MM.1S (cell line): ENCODE measurements around the gene LNX2.

Experiments used
- DNase-seq: peaks from one replicate; pipeline ENCODE4 v3.0.0-alpha.2; 2015
- H2AFZ ChIP-seq: fragments of 300-600 bp; sonication (generic); 2 replicates; pipeline ENCODE4 v1.6.0; 2016; ENCODE audit warnings: antibody characterized with exemption, low read length
- H3F3A ChIP-seq: fragments of 300-600 bp; sonication (generic); 2 replicates; pipeline ENCODE4 v1.6.1; 2016; ENCODE audit warnings: mild to moderate bottlenecking, antibody characterized with exemption, low read length, moderate library complexity, mixed read lengths; ENCODE audit not compliant: insufficient read depth
- H3K27ac ChIP-seq: fragments of 300-600 bp; sonication (generic); 2 replicates; pipeline ENCODE4 v1.5.1; 2016; ENCODE audit warnings: mild to moderate bottlenecking, low read length
- H3K27me3 ChIP-seq: fragments of 300-600 bp; sonication (generic); replicated peaks from 2 replicates; pipeline ENCODE4 v1.6.0; 2016; ENCODE audit warnings: low read length; ENCODE audit not compliant: insufficient read depth
- H3K36me3 ChIP-seq: fragments of 300-600 bp; sonication (generic); replicated peaks from 2 replicates; pipeline ENCODE4 v1.6.1; 2016; ENCODE audit warnings: mild to moderate bottlenecking, low read length, mixed read lengths; ENCODE audit not compliant: insufficient read depth
- H3K4me1 ChIP-seq: fragments of 300-600 bp; sonication (generic); 2 replicates; pipeline ENCODE4 v1.6.1; 2016; ENCODE audit warnings: low read length, mixed read lengths
- H3K4me2 ChIP-seq: fragments of 300-600 bp; sonication (generic); 2 replicates; pipeline ENCODE4 v1.6.0; 2016; ENCODE audit warnings: low read depth, low read length
- H3K4me3 ChIP-seq: fragments of 300-600 bp; sonication (generic); 2 replicates; pipeline ENCODE4 v1.5.1; 2016; ENCODE audit warnings: low read length, mixed read lengths
- H3K79me2 ChIP-seq: fragments of 300-600 bp; sonication (generic); 2 replicates; pipeline ENCODE4 v1.6.1; 2016; ENCODE audit warnings: mixed run types, low read length, mixed read lengths
- H3K9ac ChIP-seq: fragments of 300-600 bp; sonication (generic); 2 replicates; pipeline ENCODE4 v1.6.1; 2016; ENCODE audit warnings: low read length, mixed read lengths
- H3K9me2 ChIP-seq: fragments of 300-600 bp; sonication (generic); replicated peaks from 2 replicates; pipeline ENCODE4 v1.6.1; 2016; ENCODE audit warnings: mild to moderate bottlenecking, low read length, mixed read lengths; ENCODE audit not compliant: insufficient read depth
- H3K9me3 ChIP-seq: fragments of 300-600 bp; sonication (generic); replicated peaks from 2 replicates; pipeline ENCODE4 v1.6.1; 2016; ENCODE audit warnings: mild to moderate bottlenecking, low read length, mixed read lengths; ENCODE audit not compliant: insufficient read depth
- H4K20me1 ChIP-seq: fragments of 300-600 bp; sonication (generic); 2 replicates; pipeline ENCODE4 v1.6.1; 2016; ENCODE audit warnings: mild to moderate bottlenecking, low read length, moderate library complexity, mixed read lengths; ENCODE audit not compliant: insufficient read depth
- EZH2 ChIP-seq: fragments of 300-600 bp; sonication (generic); optimal IDR thresholded peaks from 2 replicates; pipeline ENCODE3; 2017; ENCODE audit warnings: low read depth, mild to moderate bottlenecking, antibody characterized with exemption, low read length, mixed read lengths
- EZH2phosphoT487 ChIP-seq: fragments of 300-600 bp; sonication (generic); IDR thresholded peaks from 2 replicates; pipeline ENCODE4 v1.6.1; 2018; ENCODE audit warnings: antibody characterized with exemption, low read length
- TF ChIP-seq, protein P1 (sequence below): fragments of 300-600 bp; sonication (generic); IDR thresholded peaks from 2 replicates; pipeline ENCODE4 v1.5.1; 2016; ENCODE audit warnings: antibody characterized with exemption, low read length, mixed read lengths

LNX2 gene

DNA sequence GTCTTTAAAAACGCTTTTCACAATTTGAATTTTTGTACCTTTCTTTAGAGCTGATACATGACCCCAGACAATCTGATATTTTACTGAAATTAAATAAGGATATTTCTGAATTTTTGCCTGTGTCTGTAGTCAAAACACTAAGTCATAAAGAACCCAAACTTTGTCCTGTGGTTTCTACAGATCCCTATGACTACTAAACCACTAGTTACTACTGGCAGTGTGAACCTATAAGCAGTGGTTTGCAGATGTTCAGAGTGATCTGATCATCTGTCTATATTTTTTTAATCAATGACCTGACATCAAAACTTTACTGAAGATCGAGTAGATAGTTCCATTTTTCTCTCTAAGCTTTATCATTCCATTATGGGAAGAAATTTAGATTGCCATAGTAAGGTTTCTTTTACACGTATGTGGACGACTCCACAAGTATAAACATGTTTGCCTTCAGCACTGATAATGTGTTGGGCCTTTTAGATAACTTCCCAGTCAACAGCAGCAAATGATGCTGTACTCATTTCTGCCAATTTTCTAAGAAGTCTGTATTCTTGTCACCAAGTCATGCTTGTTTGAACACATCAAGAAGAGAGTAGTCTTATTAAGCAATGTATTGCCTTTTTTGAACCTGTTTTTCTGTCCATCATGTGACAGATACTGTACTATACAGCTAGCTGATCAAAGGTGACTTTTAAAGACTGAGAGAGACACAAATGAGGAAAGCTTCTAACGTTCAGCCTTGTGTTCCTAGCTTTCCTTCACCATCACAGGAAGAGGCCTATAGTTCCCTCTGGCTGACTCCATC, 23.2 kb upstream of the LNX2 start:
- Histone ChIP-seq H3K79me2 (peaks cover 57% of the 10 kb centered on the region), H3K4me2 (no peak overlapping the region), H3K27ac (no peak overlapping the region), H3F3A (no peaks in the 10 kb centered on the region), H3K4me1 (no peaks in the 10 kb centered on the region), H2AFZ (no peak overlapping the region), H4K20me1 (no peaks in the 10 kb centered on the region), H3K36me3 (no peaks in the 10 kb centered on the region), H3K9me2 (no peaks in the 10 kb centered on the region), H3K9me3 (no peaks in the 10 kb centered on the region), H3K27me3 (no peaks in the 10 kb centered on the region), H3K4me3 (no peak overlapping the region), H3K9ac (no peak overlapping the region)
- no peak for DNase-seq
- TF ChIP-seq EZH2phosphoT487 (no peak), EZH2 (no peak)
- TF ChIP-seq, protein P1, sequence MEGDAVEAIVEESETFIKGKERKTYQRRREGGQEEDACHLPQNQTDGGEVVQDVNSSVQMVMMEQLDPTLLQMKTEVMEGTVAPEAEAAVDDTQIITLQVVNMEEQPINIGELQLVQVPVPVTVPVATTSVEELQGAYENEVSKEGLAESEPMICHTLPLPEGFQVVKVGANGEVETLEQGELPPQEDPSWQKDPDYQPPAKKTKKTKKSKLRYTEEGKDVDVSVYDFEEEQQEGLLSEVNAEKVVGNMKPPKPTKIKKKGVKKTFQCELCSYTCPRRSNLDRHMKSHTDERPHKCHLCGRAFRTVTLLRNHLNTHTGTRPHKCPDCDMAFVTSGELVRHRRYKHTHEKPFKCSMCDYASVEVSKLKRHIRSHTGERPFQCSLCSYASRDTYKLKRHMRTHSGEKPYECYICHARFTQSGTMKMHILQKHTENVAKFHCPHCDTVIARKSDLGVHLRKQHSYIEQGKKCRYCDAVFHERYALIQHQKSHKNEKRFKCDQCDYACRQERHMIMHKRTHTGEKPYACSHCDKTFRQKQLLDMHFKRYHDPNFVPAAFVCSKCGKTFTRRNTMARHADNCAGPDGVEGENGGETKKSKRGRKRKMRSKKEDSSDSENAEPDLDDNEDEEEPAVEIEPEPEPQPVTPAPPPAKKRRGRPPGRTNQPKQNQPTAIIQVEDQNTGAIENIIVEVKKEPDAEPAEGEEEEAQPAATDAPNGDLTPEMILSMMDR: no peak

DNA sequence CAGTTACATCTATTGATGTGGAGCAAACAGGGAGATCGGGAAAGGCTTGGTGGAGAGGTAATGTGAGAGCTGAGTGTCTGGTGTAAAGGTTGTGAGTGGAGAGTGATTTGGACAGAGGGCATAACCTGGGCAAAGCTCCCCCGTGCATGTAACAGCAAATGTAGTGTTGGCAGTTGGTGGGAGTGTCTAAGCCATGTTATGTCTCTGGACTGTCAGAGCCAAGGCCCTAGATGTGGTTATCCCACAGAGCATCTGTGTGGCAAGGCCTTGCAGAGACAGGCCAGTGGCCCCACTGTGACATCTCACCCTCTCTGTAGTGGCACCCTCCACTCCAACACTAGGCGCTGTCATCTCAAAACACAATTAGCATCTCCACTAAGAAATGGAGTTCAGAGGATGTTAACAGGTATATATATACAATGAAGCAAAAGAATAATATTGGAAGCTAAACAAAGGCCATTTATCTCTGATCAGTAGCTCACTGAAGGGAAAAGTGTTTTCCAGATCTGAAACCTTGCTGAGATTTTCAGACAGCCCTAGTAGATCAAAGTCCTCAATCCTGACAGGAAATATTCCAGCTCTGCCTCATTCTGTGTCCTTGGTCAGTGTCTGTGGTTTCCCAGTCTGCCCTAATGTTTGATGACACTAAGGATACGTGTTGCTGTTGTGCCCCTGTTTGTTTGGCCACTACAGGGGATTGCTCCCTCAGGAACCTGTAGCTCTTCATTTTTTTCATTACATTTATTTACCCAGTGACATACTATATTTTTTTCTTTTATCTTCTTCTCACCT, 21.6 kb upstream of the LNX2 start:
- Histone ChIP-seq H3K4me2 (no peak overlapping the region), H3K79me2 (peaks cover 68% of the 10 kb centered on the region), H3K36me3 (no peaks in the 10 kb centered on the region)

DNA sequence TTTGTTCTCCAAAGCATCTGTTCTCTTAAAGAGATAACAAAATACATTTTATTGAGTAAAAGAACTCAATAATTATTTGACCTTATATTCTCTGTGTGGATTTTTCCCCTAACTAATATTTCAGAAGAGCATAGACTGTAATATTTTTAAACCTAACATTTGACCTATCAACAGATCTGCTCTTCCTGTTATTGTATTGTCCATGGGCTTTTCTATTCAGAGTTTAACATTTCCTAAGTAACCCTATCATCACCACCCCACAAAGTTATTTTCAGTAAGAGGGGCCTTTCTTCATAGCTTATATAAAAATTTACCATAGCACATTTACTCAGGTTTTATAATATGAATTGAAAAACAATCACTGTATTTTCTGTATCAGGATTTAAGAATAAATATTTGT, 18.9 kb upstream of the LNX2 start:
- H3K27ac ChIP-seq: no peak overlapping the region
- H3K9me3 ChIP-seq: no peaks in the 10 kb centered on the region
- no peak overlapping the region for H3K4me2 ChIP-seq
- H4K20me1 ChIP-seq: no peaks in the 10 kb centered on the region
- H3K9me2 ChIP-seq: no peaks in the 10 kb centered on the region
- H3K4me1 ChIP-seq: no peaks in the 10 kb centered on the region
- DNase-seq: no peak
- TF ChIP-seq, protein P1: no peak
- TF ChIP-seq EZH2phosphoT487: no peak
- no peak overlapping the region for H3K9ac ChIP-seq
- H3K4me3 ChIP-seq: no peak overlapping the region
- H3K79me2 ChIP-seq: peaks cover 68% of the 10 kb centered on the region
- H3K36me3 ChIP-seq: no peaks in the 10 kb centered on the region
- no peaks in the 10 kb centered on the region for H3K27me3 ChIP-seq
- H3F3A ChIP-seq: no peaks in the 10 kb centered on the region
- H2AFZ ChIP-seq: no peak overlapping the region

More for the DNA sequence above, 21.6 kb upstream of the LNX2 start:
- DNase-seq: no peak
- Histone ChIP-seq H2AFZ (no peak overlapping the region), H3K27ac (no peak overlapping the region), H3K4me3 (no peak overlapping the region), H3K9ac (no peak overlapping the region), H3F3A (no peaks in the 10 kb centered on the region), H4K20me1 (no peaks in the 10 kb centered on the region), H3K4me1 (no peaks in the 10 kb centered on the region), H3K9me2 (no peaks in the 10 kb centered on the region), H3K9me3 (no peaks in the 10 kb centered on the region), H3K27me3 (no peaks in the 10 kb centered on the region)
- TF ChIP-seq, protein P1: no peak
- TF ChIP-seq EZH2phosphoT487 (no peak), EZH2 (no peak)
